RWPE2 (cell line): ENCODE results near the gene GRID2.

ENCODE experiments used
- ATAC-seq: fragments of 200-7000 bp; cut with Tn5 transposase; 3 replicates; pipeline ENCODE4 v1.9.1; 2021; ENCODE audit warnings: low read depth
- DNase-seq: peaks from one replicate; pipeline ENCODE4 v3.0.0-alpha.2; 2020; ENCODE audit warnings: low spot score
- H3K27ac ChIP-seq: fragments of 450-650 bp; 2 replicates; pipeline ENCODE4 v1.5.1; 2017; ENCODE audit warnings: mild to moderate bottlenecking; ENCODE audit not compliant: poor library complexity, severe bottlenecking
- H3K27me3 ChIP-seq: fragments of 250-450 bp; sonication (Bioruptor Pico); 2 replicates; pipeline ENCODE4 v1.5.1; 2021; ENCODE audit warnings: mild to moderate bottlenecking, moderate library complexity; ENCODE audit not compliant: insufficient read depth, poor library complexity, severe bottlenecking
- H3K36me3 ChIP-seq: fragments of 250-450 bp; sonication (Bioruptor Pico); 2 replicates; pipeline ENCODE4 v1.5.1; 2020; ENCODE audit warnings: low read depth, mild to moderate bottlenecking, moderate library complexity
- H3K4me1 ChIP-seq: fragments of 250-450 bp; sonication (Bioruptor Pico); 2 replicates; pipeline ENCODE4 v1.5.1; 2021; ENCODE audit warnings: mild to moderate bottlenecking, moderate library complexity; ENCODE audit not compliant: insufficient read depth, poor library complexity, severe bottlenecking
- H3K4me3 ChIP-seq: fragments of 250-450 bp; sonication (Bioruptor Pico); 2 replicates; pipeline ENCODE4 v1.5.1; 2021; ENCODE audit warnings: mild to moderate bottlenecking, moderate library complexity; ENCODE audit not compliant: severe bottlenecking
- H3K9me3 ChIP-seq: fragments of 250-450 bp; sonication (Bioruptor Pico); 2 replicates; pipeline ENCODE4 v1.5.1; 2021; ENCODE audit warnings: mild to moderate bottlenecking, moderate library complexity; ENCODE audit not compliant: severe bottlenecking
- TF ChIP-seq, protein P1 (sequence below): fragments of 450-650 bp; IDR thresholded peaks from one replicate; pipeline ENCODE4 v1.5.1; 2017; ENCODE audit warnings: mild to moderate bottlenecking, moderate library complexity; ENCODE audit not compliant: poor library complexity, severe bottlenecking

The GRID2 gene

DNA sequence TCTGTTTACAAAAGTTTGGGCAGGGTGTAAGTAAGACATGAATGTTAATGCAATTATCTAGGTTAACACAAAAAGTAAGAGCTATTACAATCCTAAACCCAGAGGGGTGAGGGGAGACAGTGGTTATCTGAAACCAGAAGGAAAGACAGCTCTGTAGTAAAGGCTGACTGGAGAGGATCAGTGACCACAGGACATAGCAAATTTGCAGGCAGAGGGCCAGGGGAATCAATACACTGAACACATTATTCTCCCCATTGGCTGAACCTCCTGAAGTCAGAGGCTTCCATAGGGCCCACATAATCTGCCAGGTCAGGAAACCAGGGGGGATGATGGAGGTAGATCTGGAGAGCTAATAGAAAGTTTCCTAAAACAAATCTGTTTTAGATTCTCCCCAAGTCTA, 835.4 kb downstream of the GRID2 start:
- H3K9me3 ChIP-seq: no peaks in the 10 kb centered on the region
- TF ChIP-seq, protein P1, sequence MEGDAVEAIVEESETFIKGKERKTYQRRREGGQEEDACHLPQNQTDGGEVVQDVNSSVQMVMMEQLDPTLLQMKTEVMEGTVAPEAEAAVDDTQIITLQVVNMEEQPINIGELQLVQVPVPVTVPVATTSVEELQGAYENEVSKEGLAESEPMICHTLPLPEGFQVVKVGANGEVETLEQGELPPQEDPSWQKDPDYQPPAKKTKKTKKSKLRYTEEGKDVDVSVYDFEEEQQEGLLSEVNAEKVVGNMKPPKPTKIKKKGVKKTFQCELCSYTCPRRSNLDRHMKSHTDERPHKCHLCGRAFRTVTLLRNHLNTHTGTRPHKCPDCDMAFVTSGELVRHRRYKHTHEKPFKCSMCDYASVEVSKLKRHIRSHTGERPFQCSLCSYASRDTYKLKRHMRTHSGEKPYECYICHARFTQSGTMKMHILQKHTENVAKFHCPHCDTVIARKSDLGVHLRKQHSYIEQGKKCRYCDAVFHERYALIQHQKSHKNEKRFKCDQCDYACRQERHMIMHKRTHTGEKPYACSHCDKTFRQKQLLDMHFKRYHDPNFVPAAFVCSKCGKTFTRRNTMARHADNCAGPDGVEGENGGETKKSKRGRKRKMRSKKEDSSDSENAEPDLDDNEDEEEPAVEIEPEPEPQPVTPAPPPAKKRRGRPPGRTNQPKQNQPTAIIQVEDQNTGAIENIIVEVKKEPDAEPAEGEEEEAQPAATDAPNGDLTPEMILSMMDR: no peak
- ATAC-seq (no peak), DNase-seq (no peak)
- no peaks in the 10 kb centered on the region for H3K36me3 ChIP-seq
- no peaks in the 10 kb centered on the region for H3K27me3 ChIP-seq
- H3K4me3 ChIP-seq: no peak overlapping the region
- no peak overlapping the region for H3K27ac ChIP-seq
- no peaks in the 10 kb centered on the region for H3K4me1 ChIP-seq

DNA sequence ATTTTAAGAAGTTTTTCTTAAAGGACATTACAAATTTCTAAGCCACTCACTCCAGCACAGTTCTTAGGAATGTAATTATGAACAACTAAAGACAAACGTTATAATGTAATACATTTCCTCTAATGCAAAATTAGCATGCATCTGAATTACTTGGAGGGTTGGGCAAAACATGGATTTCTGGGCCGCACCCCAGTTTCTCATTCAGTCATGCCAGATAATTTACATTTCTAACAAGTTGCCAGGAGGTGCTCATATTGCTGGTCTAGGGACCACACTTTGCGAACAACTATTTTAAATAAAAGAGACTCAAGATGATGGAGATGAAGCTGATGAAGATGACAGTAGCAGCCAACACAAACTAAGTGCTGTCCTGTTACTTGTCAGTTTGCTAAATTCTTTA, 840.1 kb downstream of the GRID2 start:
- DNase-seq (no peak), ATAC-seq (no peak)
- TF ChIP-seq, protein P1: no peak
- Histone ChIP-seq H3K9me3 (no peaks in the 10 kb centered on the region), H3K27ac (no peak overlapping the region), H3K4me3 (no peak overlapping the region), H3K27me3 (no peaks in the 10 kb centered on the region), H3K4me1 (no peaks in the 10 kb centered on the region), H3K36me3 (no peaks in the 10 kb centered on the region)

DNA sequence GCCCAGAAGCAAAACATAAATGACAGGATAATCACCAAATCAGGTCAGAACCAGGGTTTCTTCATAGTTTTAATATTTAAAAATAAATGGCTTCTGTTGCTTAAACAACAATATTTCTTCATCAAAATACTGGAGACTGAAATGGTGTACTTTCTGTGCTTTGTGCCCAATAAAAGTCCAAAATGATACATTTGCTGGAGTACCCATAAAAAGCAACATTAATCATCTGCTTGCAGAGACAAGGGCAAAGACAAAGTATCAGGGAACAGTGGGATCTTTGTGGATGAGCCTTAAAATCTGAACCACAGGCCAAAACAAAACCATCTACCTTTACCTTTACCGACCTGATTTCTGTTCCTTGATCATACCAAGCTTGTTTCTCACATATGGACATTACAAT, 840.9 kb downstream of the GRID2 start:
- Histone ChIP-seq H3K36me3 (no peaks in the 10 kb centered on the region), H3K9me3 (no peaks in the 10 kb centered on the region), H3K27me3 (no peaks in the 10 kb centered on the region), H3K27ac (no peak overlapping the region), H3K4me1 (no peaks in the 10 kb centered on the region), H3K4me3 (no peak overlapping the region)
- ATAC-seq: no peak
- no peak for DNase-seq
- TF ChIP-seq, protein P1: no peak

DNA sequence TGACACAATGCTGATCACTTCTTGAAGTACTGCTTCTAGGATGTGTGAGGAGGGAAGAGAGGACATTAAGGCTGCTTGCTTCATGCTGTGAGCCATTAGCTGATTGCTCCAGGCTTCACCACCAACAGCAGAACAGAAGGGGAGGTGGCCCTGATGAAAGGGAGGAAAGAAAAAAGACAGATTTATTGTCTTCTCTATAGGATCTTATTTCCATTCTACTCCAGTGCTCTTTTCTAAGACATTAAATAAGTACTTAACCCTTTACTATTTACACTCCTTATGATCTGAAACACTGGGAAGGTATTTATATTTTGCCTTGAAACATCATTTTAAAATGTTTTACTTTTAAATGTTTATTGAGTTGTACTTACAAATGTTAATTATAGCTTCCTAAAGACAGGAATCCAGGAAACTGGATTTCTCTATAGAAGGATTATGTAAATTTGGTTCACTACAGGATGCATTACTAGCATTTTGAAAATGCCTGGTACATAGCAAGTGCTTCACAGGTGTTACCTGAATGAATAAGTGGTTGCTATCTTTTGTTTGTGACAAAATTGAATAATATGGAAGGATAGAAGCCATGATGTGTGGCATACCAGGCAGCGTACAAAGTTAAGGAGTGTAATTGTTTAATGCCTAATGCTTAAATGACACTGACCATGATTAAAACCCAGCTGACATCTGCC, 843.9 kb downstream of the GRID2 start:
- ATAC-seq (no peak), DNase-seq (no peak)
- Histone ChIP-seq H3K9me3 (no peaks in the 10 kb centered on the region), H3K4me1 (no peaks in the 10 kb centered on the region), H3K27me3 (no peaks in the 10 kb centered on the region), H3K4me3 (no peak overlapping the region), H3K36me3 (no peaks in the 10 kb centered on the region), H3K27ac (no peak overlapping the region)
- TF ChIP-seq, protein P1: no peak

DNA sequence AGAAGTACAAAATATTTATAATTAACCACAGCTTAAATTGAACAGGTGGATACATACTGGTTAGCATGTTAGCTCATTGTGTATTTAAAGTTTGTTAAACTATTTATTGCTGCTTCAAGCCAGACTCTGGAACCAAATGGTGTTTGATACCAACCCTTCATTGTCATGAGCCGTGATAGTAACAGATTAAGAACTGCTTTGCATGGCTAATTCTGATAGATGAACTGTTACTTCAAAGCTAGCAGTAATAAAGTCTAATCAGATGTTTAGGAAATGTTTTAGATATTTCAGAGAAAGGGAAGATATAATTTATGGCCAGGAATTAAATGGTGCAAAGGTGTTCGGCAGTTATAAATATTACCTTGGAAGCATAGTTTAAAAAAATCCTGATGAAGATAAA, 848.7 kb downstream of the GRID2 start:
- no peak for DNase-seq
- H3K4me1 ChIP-seq: no peaks in the 10 kb centered on the region
- H3K27ac ChIP-seq: no peak overlapping the region
- no peaks in the 10 kb centered on the region for H3K9me3 ChIP-seq
- H3K36me3 ChIP-seq: no peaks in the 10 kb centered on the region
- H3K4me3 ChIP-seq: no peak overlapping the region
- H3K27me3 ChIP-seq: no peaks in the 10 kb centered on the region
- TF ChIP-seq, protein P1: no peak
- ATAC-seq: no peak
